Progenitor cell of endocrine pancreas (in vitro differentiated cells): ENCODE results near the gene GABRD. TPM values are rescaled to one million over a fixed set of nuclear protein-coding genes. Genes with fewer than 3 reads are reported as not detected.
A peak's percentile ranks its signal among the peaks of the same experiment; 100 is the strongest.

Experiments
- DNase-seq: peaks from one replicate; pipeline ENCODE4 v3.0.0; 2021; ENCODE audit warnings: low spot score; ENCODE audit not compliant: unreplicated experiment
- H3K27ac Mint-ChIP-seq: 2 replicates; pipeline ENCODE4 v1.8.0; 2021; ENCODE audit warnings: mild to moderate bottlenecking, moderate library complexity, mixed read lengths
- H3K27me3 Mint-ChIP-seq: 2 replicates; pipeline ENCODE4 v1.8.0; 2021; ENCODE audit warnings: mixed read lengths
- H3K36me3 Mint-ChIP-seq: 2 replicates; pipeline ENCODE4 v1.8.0; 2022; ENCODE audit warnings: mixed read lengths; ENCODE audit not compliant: insufficient read depth
- H3K4me1 Mint-ChIP-seq: 2 replicates; pipeline ENCODE4 v1.8.0; 2021; ENCODE audit warnings: low read depth, mixed read lengths
- H3K4me3 Mint-ChIP-seq: 2 replicates; pipeline ENCODE4 v1.8.0; 2021; ENCODE audit warnings: low read depth, mild to moderate bottlenecking, moderate library complexity, mixed read lengths
- H3K9me3 Mint-ChIP-seq: 2 replicates; pipeline ENCODE4 v1.8.0; 2021; ENCODE audit warnings: low read depth, mixed read lengths
- CTCF ChIP-seq: fragments of 200-600 bp; sonication (generic); IDR thresholded peaks from one replicate; pipeline ENCODE4 v1.5.0; 2021; ENCODE audit warnings: antibody characterized with exemption, mild to moderate bottlenecking; ENCODE audit not compliant: unreplicated experiment
- total RNA-seq: library from RNA; stranded (reverse); gene quantifications from 2 replicates; pipeline ENCODE4 v1.2.1, GENCODE V29; 2021

The GABRD gene
- total RNA-seq, 1 donor from 2014 or later: not detected

GRCh38 chr1:2046953-2047748 is 28.0 kb downstream of the GABRD start:
- no peak overlapping the region for H3K27ac Mint-ChIP-seq
- H3K4me3 Mint-ChIP-seq: no peak overlapping the region
- H3K9me3 Mint-ChIP-seq: no peaks in the 10 kb centered on the region
- TF ChIP-seq CTCF: no peak
- peaks cover 7% of the 10 kb centered on the region for H3K4me1 Mint-ChIP-seq
- H3K36me3 Mint-ChIP-seq: no peaks in the 10 kb centered on the region
- H3K27me3 Mint-ChIP-seq: peaks cover 13% of the 10 kb centered on the region
- no peak for DNase-seq

DNA sequence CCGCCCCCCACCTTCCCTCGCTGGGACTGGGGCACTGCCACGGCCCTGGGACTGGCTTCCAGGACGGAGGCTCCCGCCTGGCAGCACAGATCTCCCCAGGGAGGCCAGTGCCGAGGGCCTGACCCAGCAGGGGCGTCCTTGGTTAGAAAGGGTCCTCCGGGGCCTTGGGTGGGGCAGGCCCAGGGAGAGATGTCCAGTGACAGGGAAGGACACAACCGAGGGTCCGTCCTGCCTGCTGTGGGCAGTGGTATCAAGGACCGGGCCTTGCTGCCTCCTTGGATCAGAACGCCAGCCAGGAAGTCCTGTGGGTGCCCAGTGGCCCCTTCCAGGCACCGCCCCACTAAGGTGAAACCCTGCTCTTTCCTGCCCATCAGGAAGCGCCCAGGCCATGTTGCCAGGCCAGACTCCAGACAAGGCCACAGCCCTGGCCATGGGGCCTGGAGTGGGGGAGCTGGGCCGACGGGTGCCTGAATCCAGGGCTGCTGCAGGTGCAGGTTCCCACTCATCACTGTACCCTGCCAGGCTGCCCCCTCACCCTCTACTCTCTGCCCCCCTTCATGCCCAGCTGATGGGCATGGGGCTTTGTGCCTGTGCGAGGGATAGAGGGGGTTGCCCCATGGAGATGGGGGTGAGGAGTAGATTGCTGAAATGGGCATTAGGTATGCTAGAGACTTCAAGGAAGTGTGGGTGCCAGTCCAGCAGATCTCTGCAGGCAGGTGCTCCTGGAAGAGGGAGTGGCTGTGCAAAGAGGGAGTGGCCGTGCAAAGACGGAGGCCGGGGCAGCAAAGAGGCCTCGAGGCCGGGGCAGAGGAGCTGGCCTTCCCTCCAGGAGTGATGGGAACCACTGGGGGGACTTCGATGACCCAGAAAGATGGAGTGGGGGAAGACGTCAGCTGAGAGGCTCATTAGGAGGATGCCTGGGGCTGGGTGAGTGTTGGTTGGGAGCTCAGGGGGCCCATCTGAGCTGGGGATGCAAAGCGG is 28.9 kb downstream of the GABRD start:
- DNase-seq: no peak
- H3K36me3 Mint-ChIP-seq: no peaks in the 10 kb centered on the region
- no peaks in the 10 kb centered on the region for H3K9me3 Mint-ChIP-seq
- H3K4me1 Mint-ChIP-seq: peaks cover 11% of the 10 kb centered on the region
- TF ChIP-seq CTCF: no peak
- peak overlapping the region; percentile 56 for H3K27ac Mint-ChIP-seq
- H3K4me3 Mint-ChIP-seq: peak overlapping the region; percentile 33
- peaks cover 13% of the 10 kb centered on the region for H3K27me3 Mint-ChIP-seq

GRCh38 chr1:2049225-2049717 is 30.1 kb downstream of the GABRD start:
- peaks cover 7% of the 10 kb centered on the region for H3K27me3 Mint-ChIP-seq
- DNase-seq: peak; percentile 68
- peak overlapping the region; percentile 95 for H3K27ac Mint-ChIP-seq
- H3K4me3 Mint-ChIP-seq: peak overlapping the region; percentile 81
- no peaks in the 10 kb centered on the region for H3K9me3 Mint-ChIP-seq
- H3K4me1 Mint-ChIP-seq: peaks cover 9% of the 10 kb centered on the region
- H3K36me3 Mint-ChIP-seq: no peaks in the 10 kb centered on the region
- peak; percentile 57 for TF ChIP-seq CTCF

GRCh38 chr1:2049718-2050431 is 30.7 kb downstream of the GABRD start, which contains the start of gene PRKCZ:
Gene PRKCZ (plus strand): TSS chr1:2050411. CDS start chr1:2050631, 220 bp downstream.
- Mint-ChIP-seq H3K36me3 (no peaks in the 10 kb centered on the region), H3K4me3 (peak within 1 kb of the TSS; percentile 81), H3K4me1 (peaks cover 9% of the 10 kb centered on the region), H3K27ac (peak within 1 kb of the TSS; percentile 95), H3K27me3 (peaks cover 7% of the 10 kb centered on the region), H3K9me3 (no peaks in the 10 kb centered on the region)
- no peak for TF ChIP-seq CTCF
- peak; percentile 98 for DNase-seq
